ENCODE data around the gene PDK2. TPM values are rescaled to one million over a fixed set of nuclear protein-coding genes. Genes with fewer than 3 reads are reported as not detected.

Gene PDK2
- total and polyA plus RNA-seq, 2 experiments from 2014 or later = 12.0 to 15.9 TPM

DNA sequence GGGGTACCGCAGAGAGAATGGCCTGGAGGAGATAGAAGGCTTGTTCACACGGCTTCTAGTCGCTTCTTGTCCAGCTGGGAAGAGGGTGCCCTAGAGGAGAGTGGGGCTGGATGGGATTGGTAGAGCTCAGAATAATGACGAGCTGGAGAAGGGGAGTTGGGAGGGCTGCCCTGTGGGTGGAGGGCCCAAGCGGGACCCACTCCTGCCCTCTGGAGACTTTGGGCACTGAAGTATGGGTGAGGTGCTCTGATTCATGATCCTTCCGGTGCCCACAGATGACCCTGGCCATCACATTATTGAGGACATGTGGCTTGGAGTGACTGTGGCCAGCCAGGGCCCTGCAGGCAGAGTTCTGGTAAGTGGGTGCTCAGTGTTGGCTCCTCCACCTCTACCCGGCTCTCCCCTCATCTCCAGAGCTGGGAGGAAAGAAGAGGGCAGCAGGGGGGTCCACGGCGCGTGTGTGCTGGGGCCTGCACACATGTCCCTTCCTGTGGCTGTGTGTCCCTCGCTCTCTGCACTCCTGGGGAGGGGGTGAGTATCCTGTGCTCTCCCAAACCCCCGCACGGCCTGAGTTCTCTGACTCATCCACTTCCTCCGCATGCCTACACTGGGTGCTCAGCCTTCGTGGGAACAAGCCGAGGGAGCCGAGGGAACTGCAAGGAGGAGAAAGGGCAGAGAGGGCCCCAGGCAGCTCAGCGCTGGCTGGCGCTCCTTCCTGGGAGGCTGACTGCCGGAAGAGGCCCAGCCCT is 30.7 kb upstream of the PDK2 start (continued):
- TF ChIP-seq REST (IDR thresholded peaks at IDR 0.05; ENCODE audit: unreplicated experiment) = no peak
- no peak for TF ChIP-seq ZNF114 (CRISPR knock-in tag; IDR thresholded peaks at IDR 0.05)
- no peak for TF ChIP-seq ETS1 (IDR thresholded peaks at IDR 0.05)
- no peak for TF ChIP-seq NANOG (IDR thresholded peaks at IDR 0.05; ENCODE audit: borderline replicate concordance)
- TF ChIP-seq, protein P1, sequence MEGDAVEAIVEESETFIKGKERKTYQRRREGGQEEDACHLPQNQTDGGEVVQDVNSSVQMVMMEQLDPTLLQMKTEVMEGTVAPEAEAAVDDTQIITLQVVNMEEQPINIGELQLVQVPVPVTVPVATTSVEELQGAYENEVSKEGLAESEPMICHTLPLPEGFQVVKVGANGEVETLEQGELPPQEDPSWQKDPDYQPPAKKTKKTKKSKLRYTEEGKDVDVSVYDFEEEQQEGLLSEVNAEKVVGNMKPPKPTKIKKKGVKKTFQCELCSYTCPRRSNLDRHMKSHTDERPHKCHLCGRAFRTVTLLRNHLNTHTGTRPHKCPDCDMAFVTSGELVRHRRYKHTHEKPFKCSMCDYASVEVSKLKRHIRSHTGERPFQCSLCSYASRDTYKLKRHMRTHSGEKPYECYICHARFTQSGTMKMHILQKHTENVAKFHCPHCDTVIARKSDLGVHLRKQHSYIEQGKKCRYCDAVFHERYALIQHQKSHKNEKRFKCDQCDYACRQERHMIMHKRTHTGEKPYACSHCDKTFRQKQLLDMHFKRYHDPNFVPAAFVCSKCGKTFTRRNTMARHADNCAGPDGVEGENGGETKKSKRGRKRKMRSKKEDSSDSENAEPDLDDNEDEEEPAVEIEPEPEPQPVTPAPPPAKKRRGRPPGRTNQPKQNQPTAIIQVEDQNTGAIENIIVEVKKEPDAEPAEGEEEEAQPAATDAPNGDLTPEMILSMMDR (conservative IDR thresholded peaks at IDR 0.05; ENCODE audit: low read depth in 2 of 2) = no peak
- TF ChIP-seq ZNF331 (CRISPR knock-in tag; IDR thresholded peaks at IDR 0.05; ENCODE audit: low read depth) = no peak
- no peak for TF ChIP-seq POLR2AphosphoS5 (IDR thresholded peaks at IDR 0.05; ENCODE audit: low read depth)
- no peak for TF ChIP-seq STAT1 (IDR thresholded peaks at IDR 0.05; ENCODE audit: unreplicated experiment)
- TF ChIP-seq EZH2phosphoT487 (IDR thresholded peaks at IDR 0.05; ENCODE audit: unreplicated experiment) = no peak
- TF ChIP-seq JUNB (IDR thresholded peaks at IDR 0.05; ENCODE audit: unreplicated experiment) = no peak

- Mint-ChIP-seq H3K36me3 (ENCODE audit: low read depth) (no peaks in the 10 kb centered on the region), H3K27ac (no peak overlapping the region), H3K4me3 (no peak overlapping the region), H3K9me3 (no peaks in the 10 kb centered on the region), H3K27me3 (ENCODE audit: insufficient read depth, low read depth, poor library complexity) (peaks cover 16% of the 10 kb centered on the region), H3K4me1 (peaks cover 16% of the 10 kb centered on the region)
- no peaks in the 10 kb centered on the region for H3K36me3 ChIP-seq (ENCODE audit: insufficient read depth)
- no peaks in the 10 kb centered on the region for H3K27me3 ChIP-seq (ENCODE audit: insufficient read depth)
- ATAC-seq = no peak
- no peak overlapping the region for H3K4me3 ChIP-seq
- no peaks in the 10 kb centered on the region for H3F3A ChIP-seq (replicated peaks; ENCODE audit: low read depth)
- H3K4me2 ChIP-seq = no peak overlapping the region
- no peak overlapping the region for H2AFZ ChIP-seq
- no peaks in the 10 kb centered on the region for H3K4me1 ChIP-seq (ENCODE audit: insufficient read depth)
- H4K20me1 ChIP-seq (replicated peaks; ENCODE audit: insufficient read depth) = no peaks in the 10 kb centered on the region; the same call in 1 of the 2 replicates
- H3K79me2 ChIP-seq (replicated peaks; ENCODE audit: insufficient read depth) = no peaks in the 10 kb centered on the region
- H3K9me2 ChIP-seq (ENCODE audit: insufficient read depth) = no peaks in the 10 kb centered on the region
- no peak for DNase-seq (ENCODE audit: low spot score)
- H3K27ac ChIP-seq (ENCODE audit: low read depth) = no peak overlapping the region
- TF ChIP-seq NANOG (IDR thresholded peaks at IDR 0.05; ENCODE audit: borderline replicate concordance) = no peak
- TF ChIP-seq, protein P2, sequence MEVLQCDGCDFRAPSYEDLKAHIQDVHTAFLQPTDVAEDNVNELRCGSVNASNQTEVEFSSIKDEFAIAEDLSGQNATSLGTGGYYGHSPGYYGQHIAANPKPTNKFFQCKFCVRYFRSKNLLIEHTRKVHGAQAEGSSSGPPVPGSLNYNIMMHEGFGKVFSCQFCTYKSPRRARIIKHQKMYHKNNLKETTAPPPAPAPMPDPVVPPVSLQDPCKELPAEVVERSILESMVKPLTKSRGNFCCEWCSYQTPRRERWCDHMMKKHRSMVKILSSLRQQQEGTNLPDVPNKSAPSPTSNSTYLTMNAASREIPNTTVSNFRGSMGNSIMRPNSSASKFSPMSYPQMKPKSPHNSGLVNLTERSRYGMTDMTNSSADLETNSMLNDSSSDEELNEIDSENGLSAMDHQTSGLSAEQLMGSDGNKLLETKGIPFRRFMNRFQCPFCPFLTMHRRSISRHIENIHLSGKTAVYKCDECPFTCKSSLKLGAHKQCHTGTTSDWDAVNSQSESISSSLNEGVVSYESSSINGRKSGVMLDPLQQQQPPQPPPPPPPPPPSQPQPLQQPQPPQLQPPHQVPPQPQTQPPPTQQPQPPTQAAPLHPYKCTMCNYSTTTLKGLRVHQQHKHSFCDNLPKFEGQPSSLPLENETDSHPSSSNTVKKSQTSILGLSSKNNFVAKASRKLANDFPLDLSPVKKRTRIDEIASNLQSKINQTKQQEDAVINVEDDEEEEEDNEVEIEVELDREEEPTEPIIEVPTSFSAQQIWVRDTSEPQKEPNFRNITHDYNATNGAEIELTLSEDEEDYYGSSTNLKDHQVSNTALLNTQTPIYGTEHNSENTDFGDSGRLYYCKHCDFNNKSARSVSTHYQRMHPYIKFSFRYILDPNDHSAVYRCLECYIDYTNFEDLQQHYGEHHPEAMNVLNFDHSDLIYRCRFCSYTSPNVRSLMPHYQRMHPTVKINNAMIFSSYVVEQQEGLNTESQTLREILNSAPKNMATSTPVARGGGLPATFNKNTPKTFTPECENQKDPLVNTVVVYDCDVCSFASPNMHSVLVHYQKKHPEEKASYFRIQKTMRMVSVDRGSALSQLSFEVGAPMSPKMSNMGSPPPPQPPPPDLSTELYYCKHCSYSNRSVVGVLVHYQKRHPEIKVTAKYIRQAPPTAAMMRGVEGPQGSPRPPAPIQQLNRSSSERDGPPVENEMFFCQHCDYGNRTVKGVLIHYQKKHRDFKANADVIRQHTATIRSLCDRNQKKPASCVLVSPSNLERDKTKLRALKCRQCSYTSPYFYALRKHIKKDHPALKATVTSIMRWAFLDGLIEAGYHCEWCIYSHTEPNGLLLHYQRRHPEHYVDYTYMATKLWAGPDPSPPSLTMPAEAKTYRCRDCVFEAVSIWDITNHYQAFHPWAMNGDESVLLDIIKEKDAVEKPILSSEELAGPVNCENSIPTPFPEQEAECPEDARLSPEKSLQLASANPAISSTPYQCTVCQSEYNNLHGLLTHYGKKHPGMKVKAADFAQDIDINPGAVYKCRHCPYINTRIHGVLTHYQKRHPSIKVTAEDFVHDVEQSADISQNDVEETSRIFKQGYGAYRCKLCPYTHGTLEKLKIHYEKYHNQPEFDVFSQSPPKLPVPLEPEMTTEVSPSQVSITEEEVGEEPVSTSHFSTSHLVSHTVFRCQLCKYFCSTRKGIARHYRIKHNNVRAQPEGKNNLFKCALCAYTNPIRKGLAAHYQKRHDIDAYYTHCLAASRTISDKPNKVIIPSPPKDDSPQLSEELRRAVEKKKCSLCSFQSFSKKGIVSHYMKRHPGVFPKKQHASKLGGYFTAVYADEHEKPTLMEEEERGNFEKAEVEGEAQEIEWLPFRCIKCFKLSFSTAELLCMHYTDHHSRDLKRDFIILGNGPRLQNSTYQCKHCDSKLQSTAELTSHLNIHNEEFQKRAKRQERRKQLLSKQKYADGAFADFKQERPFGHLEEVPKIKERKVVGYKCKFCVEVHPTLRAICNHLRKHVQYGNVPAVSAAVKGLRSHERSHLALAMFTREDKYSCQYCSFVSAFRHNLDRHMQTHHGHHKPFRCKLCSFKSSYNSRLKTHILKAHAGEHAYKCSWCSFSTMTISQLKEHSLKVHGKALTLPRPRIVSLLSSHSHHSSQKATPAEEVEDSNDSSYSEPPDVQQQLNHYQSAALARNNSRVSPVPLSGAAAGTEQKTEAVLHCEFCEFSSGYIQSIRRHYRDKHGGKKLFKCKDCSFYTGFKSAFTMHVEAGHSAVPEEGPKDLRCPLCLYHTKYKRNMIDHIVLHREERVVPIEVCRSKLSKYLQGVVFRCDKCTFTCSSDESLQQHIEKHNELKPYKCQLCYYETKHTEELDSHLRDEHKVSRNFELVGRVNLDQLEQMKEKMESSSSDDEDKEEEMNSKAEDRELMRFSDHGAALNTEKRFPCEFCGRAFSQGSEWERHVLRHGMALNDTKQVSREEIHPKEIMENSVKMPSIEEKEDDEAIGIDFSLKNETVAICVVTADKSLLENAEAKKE (CRISPR knock-in tag; IDR thresholded peaks at IDR 0.05) = no peak
Observed at GRCh38 chr17:50065056-50065455, 30.1 kb upstream of the PDK2 start.
